ENCODE measurements around the gene LRRC42.

The LRRC42 gene

GRCh38 chr1:53942127-53942957 is 3.8 kb upstream of the LRRC42 start:
- DNase-seq (ENCODE audit: low read depth), result no peak

GRCh38 chr1:53943090-53943489 is 3.1 kb upstream of the LRRC42 start:
- no peak for DNase-seq (ENCODE audit: low read depth)

GRCh38 chr1:53943490-53944043 is 2.6 kb upstream of the LRRC42 start:
- DNase-seq (ENCODE audit: low read depth), result no peak

GRCh38 chr1:53944469-53945182 is 1.5 kb upstream of the LRRC42 start:
- no peak for DNase-seq (ENCODE audit: low read depth)

- no peak for DNase-seq (ENCODE audit: low read depth)
These were observed 1.0 kb upstream of the LRRC42 start for GRCh38 chr1:53945183-53945432.

GRCh38 chr1:53945433-53946251 is 508 bp upstream of the LRRC42 start, which contains the start of gene IFT25:
Gene IFT25 (minus strand): TSS chr1:53945699. CDS start chr1:53940082, 5,617 bp downstream.
- DNase-seq (ENCODE audit: low read depth), result peak; percentile 97

- no peak for DNase-seq (ENCODE audit: low read depth)
These were observed 1.2 kb downstream of the LRRC42 start for GRCh38 chr1:53947172-53947907.

GRCh38 chr1:53948291-53948690 is 2.1 kb downstream of the LRRC42 start:
- peak; percentile 40 for DNase-seq (ENCODE audit: low read depth)

- peak; percentile 29 for DNase-seq (ENCODE audit: low read depth)
These were observed 3.2 kb downstream of the LRRC42 start for GRCh38 chr1:53949023-53949990.

- DNase-seq (ENCODE audit: low read depth), result no peak
These were observed 5.5 kb downstream of the LRRC42 start for GRCh38 chr1:53951697-53952096.

- DNase-seq (ENCODE audit: low read depth), result no peak
These were observed 8.0 kb downstream of the LRRC42 start for GRCh38 chr1:53954128-53954527.

GRCh38 chr1:53956308-53957168 is 10.4 kb downstream of the LRRC42 start:
- peak; percentile 19 for DNase-seq (ENCODE audit: low read depth)

GRCh38 chr1:53957194-53957818 is 11.2 kb downstream of the LRRC42 start:
- DNase-seq (ENCODE audit: low read depth), result no peak

GRCh38 chr1:53959664-53960250 is 13.6 kb downstream of the LRRC42 start:
- DNase-seq (ENCODE audit: low read depth), result no peak

- no peak for DNase-seq (ENCODE audit: low read depth)
These were observed 16.2 kb downstream of the LRRC42 start for GRCh38 chr1:53962395-53962794.

- no peak for DNase-seq (ENCODE audit: low read depth)
These were observed 17.3 kb downstream of the LRRC42 start for GRCh38 chr1:53963460-53963859.

- no peak for DNase-seq (ENCODE audit: low read depth)
These were observed 18.0 kb downstream of the LRRC42 start for GRCh38 chr1:53964109-53964508.

GRCh38 chr1:53966794-53967193 is 20.6 kb downstream of the LRRC42 start:
- no peak for DNase-seq (ENCODE audit: low read depth)
